ENCODE data around the gene TTC23. TPM values are rescaled to one million over a fixed set of nuclear protein-coding genes. Genes with fewer than 3 reads are reported as not detected.

The TTC23 gene
- total and polyA plus RNA-seq, 9 of the 15 experiments (the other 6 are each of a cell fraction or from before 2014, with no cell fraction given): 0.41 to 4.5 (median 2.5) TPM

GRCh38 chr15:99170476-99171065 is 78.8 kb downstream of the TTC23 start:
- WGBS (ENCODE audit: insufficient coverage, low coverage, missing lambda C conversion rate): 16% methylated on average over 7 of the region's 7 CpGs

More at GRCh38 chr15:99170476-99171065, 78.8 kb downstream of the TTC23 start:
- DNase-seq (ENCODE audit: extremely low read depth in 1 of 4, low spot score in 3 of 4): no peak
- no peak overlapping the region for H2AFZ ChIP-seq (ENCODE audit: low read depth, low read length)
- H3K79me2 ChIP-seq (ENCODE audit: control insufficient read depth, insufficient read depth, low read length): no peaks in the 10 kb centered on the region
- no peaks in the 10 kb centered on the region for H3K9me1 ChIP-seq (ENCODE audit: control insufficient read depth, insufficient read depth, low read length)
- H3K36me3 ChIP-seq (ENCODE audit: control insufficient read depth, insufficient read depth, low read length): no peaks in the 10 kb centered on the region
- in situ Hi-C loops (cut with MboI): no loop called here
- no TSS peak for BruUV-seq (replicated peaks)
- no peak for FAIRE-seq
- no peak for TF ChIP-seq HIVEP1 (CRISPR knock-in tag; IDR thresholded peaks at IDR 0.05)
- TF ChIP-seq GTF2F1 (IDR thresholded peaks at IDR 0.05; ENCODE audit: low read depth, low read length): no peak
- no peak for TF ChIP-seq ZMIZ1 (IDR thresholded peaks at IDR 0.05; ENCODE audit: low read depth in 2 of 2, low read length in 2 of 2)
- no peak for TF ChIP-seq ZNF780A (CRISPR knock-in tag; IDR thresholded peaks at IDR 0.05)
- TF ChIP-seq DACH1 (IDR thresholded peaks at IDR 0.05; ENCODE audit: partially characterized antibody): no peak
- no peak for TF ChIP-seq NFYB (IDR thresholded peaks at IDR 0.05; ENCODE audit: extremely low read depth, insufficient read length)
- TF ChIP-seq SAFB (IDR thresholded peaks at IDR 0.05; ENCODE audit: borderline replicate concordance, low read depth, low read length): no peak
- TF ChIP-seq ADNP (tag; IDR thresholded peaks at IDR 0.05): no peak
- no peak for TF ChIP-seq HINFP (tag; conservative IDR thresholded peaks at IDR 0.05; ENCODE audit: low read depth)
- CTCF ChIA-PET (ENCODE audit: low intra/inter-chr PET ratio): no interaction called here
- H3K9me3 ChIP-seq (replicated peaks; ENCODE audit: control insufficient read depth, insufficient read depth, low read depth, low read length): no peaks in the 10 kb centered on the region
- peaks cover 0 to 7% of the 10 kb centered on the region in 2 experiments; a peak in 1 of 5 replicates for H3K27me3 ChIP-seq (ENCODE audit: control insufficient read depth in 2 of 2, insufficient read depth in 2 of 2, low read length in 2 of 2)
- no peak overlapping the region for H3K4me3 ChIP-seq
- POLR2A ChIA-PET: interaction anchor here (1.5 kb wide), 1 partner anchor 11 kb away, joined by 5 read pairs; no protein-coding TSS in a partner anchor
- ATAC-seq: no peak
- no peak overlapping the region for H3K27ac ChIP-seq (ENCODE audit: extremely low read depth, low read depth, low read length)
- intact Hi-C loops (cut with micrococcal nuclease): loop anchor here (5.0 kb wide), 1 partner anchor 42 kb away; no protein-coding TSS in a partner anchor
- no peak overlapping the region for H3K4me2 ChIP-seq (ENCODE audit: insufficient read depth, low read length)
- H4K20me1 ChIP-seq (replicated peaks; ENCODE audit: control insufficient read depth, insufficient read depth, low read length): no peaks in the 10 kb centered on the region; the same call in 1 of the 2 replicates
- peaks cover 0 to 4% of the 10 kb centered on the region in 2 experiments; a peak in 2 of 5 replicates for H3K4me1 ChIP-seq (replicated peaks in 1 of 2; ENCODE audit: control insufficient read depth in 2 of 2, insufficient read depth in 2 of 2, low read length in 2 of 2)
- H3K9ac ChIP-seq (ENCODE audit: insufficient read depth in 1 of 2, low read depth in 2 of 2, low read length in 2 of 2): no peak overlapping the region

Measured in K562 (cell line).